HG02970 (cell line): ENCODE data around the gene NSUN4.
"Not testable (repeated sequence)": the region's sequence is repeated elsewhere in the genome, so short reads cannot be mapped to it uniquely, and the experiment has no call there.

ENCODE experiments used
- ATAC-seq: cut with Tn5 transposase; IDR thresholded peaks from one replicate; pipeline ENCODE4 v1.9.1; 2021; ENCODE audit warnings: mild to moderate bottlenecking, moderate library complexity, moderate number of reproducible peaks; ENCODE audit not compliant: unreplicated experiment, low FRiP score

Gene NSUN4

GRCh38 chr1:46325285-46326076, 15.1 kb upstream of the NSUN4 start:
- not testable (repeated sequence) for ATAC-seq

- ATAC-seq: not testable (repeated sequence)
Measured at GRCh38 chr1:46328182-46328581, 12.4 kb upstream of the NSUN4 start.

GRCh38 chr1:46329807-46330206, 10.8 kb upstream of the NSUN4 start:
- not testable (repeated sequence) for ATAC-seq

- ATAC-seq: not testable (repeated sequence)
Measured at GRCh38 chr1:46330381-46330780, 10.2 kb upstream of the NSUN4 start.

GRCh38 chr1:46331786-46332540, 8.6 kb upstream of the NSUN4 start:
- not testable (repeated sequence) for ATAC-seq

GRCh38 chr1:46333300-46334029, 7.1 kb upstream of the NSUN4 start:
- ATAC-seq: peak; percentile 42

- peak; percentile 11 for ATAC-seq
Measured at GRCh38 chr1:46334030-46334384, 6.6 kb upstream of the NSUN4 start.

GRCh38 chr1:46335081-46335480, 5.5 kb upstream of the NSUN4 start:
- ATAC-seq: no peak

- ATAC-seq: not testable (repeated sequence)
Measured at GRCh38 chr1:46337409-46337808, 3.2 kb upstream of the NSUN4 start.

- no peak for ATAC-seq
Measured at GRCh38 chr1:46341222-46342083, 846 bp downstream of the NSUN4 start.

- no peak for ATAC-seq
Measured at GRCh38 chr1:46342084-46342656, 1.6 kb downstream of the NSUN4 start.

GRCh38 chr1:46342677-46343350, 2.2 kb downstream of the NSUN4 start:
- ATAC-seq: no peak

- no peak for ATAC-seq
Measured at GRCh38 chr1:46343351-46343695, 2.7 kb downstream of the NSUN4 start.

GRCh38 chr1:46343705-46344104, 3.1 kb downstream of the NSUN4 start:
- no peak for ATAC-seq

- ATAC-seq: no peak
Measured at GRCh38 chr1:46344481-46344880, 3.9 kb downstream of the NSUN4 start.

- ATAC-seq: no peak
Measured at GRCh38 chr1:46345281-46345680, 4.7 kb downstream of the NSUN4 start.

GRCh38 chr1:46352363-46352762, 11.8 kb downstream of the NSUN4 start:
- no peak for ATAC-seq

- not testable (repeated sequence) for ATAC-seq
Measured at GRCh38 chr1:46355920-46356319, 15.3 kb downstream of the NSUN4 start.

- no peak for ATAC-seq
Measured at GRCh38 chr1:46362158-46362557, 21.6 kb downstream of the NSUN4 start.
